Calu3 (cell line): ENCODE results near the gene HYAL3. TPM values are rescaled to one million over a fixed set of nuclear protein-coding genes. Genes with fewer than 3 reads are reported as not detected.
A peak's percentile ranks its signal among the peaks of the same experiment; 100 is the strongest.

ENCODE experiments used
- BruUV-seq: library from RNA; stranded (reverse); fragments of 400-500 nt; replicated peaks from 2 replicates; lab custom pipeline; 2021; lab: Mats Ljungman, UMichigan
- CTCF ChIA-PET: fragments of 300-600 bp; sonication (Branson Sonifier 250); formaldehyde crosslinking; loops from one replicate; lab custom pipeline; 2022; ENCODE audit warnings: antibody characterized with exemption; lab: Charles Lee
- DNase-seq: peaks from one replicate; pipeline ENCODE4 v3.0.0; 2022
- H3K27ac Mint-ChIP-seq: one replicate; pipeline ENCODE4 v1.8.0; 2022; ENCODE audit warnings: mixed read lengths; ENCODE audit not compliant: unreplicated experiment
- H3K27me3 Mint-ChIP-seq: one replicate; pipeline ENCODE4 v1.8.0; 2022; ENCODE audit warnings: mixed read lengths; ENCODE audit not compliant: unreplicated experiment
- H3K36me3 Mint-ChIP-seq: one replicate; pipeline ENCODE4 v1.8.0; 2022; ENCODE audit warnings: mild to moderate bottlenecking, moderate library complexity, mixed read lengths; ENCODE audit not compliant: insufficient read depth, unreplicated experiment
- H3K4me1 Mint-ChIP-seq: one replicate; pipeline ENCODE4 v1.8.0; 2022; ENCODE audit warnings: mild to moderate bottlenecking, low read depth, mixed read lengths; ENCODE audit not compliant: unreplicated experiment
- H3K4me3 Mint-ChIP-seq: one replicate; pipeline ENCODE4 v1.8.0; 2022; ENCODE audit warnings: mild to moderate bottlenecking, low read depth, moderate library complexity, mixed read lengths; ENCODE audit not compliant: unreplicated experiment
- H3K9me3 Mint-ChIP-seq: one replicate; pipeline ENCODE4 v1.8.0; 2022; ENCODE audit warnings: low read depth, mixed read lengths; ENCODE audit not compliant: unreplicated experiment
- intact Hi-C: fragments of 100-400 bp; cut with micrococcal nuclease; formaldehyde crosslinking; loops from one replicate; pipeline ENCODE4 v1.10.0; 2022; ENCODE audit not compliant: unreplicated experiment
- total RNA-seq: library from RNA; stranded (reverse); gene quantifications from 2 replicates; pipeline ENCODE4 v1.2.3, GENCODE V29; 2022
- TF ChIP-seq, protein P1 (sequence below): fragments of 200-600 bp; IDR thresholded peaks from one replicate; pipeline ENCODE4 v1.8.0; 2022; ENCODE audit warnings: antibody characterized with exemption; ENCODE audit not compliant: unreplicated experiment

Gene HYAL3
- total RNA-seq, 1 experiment from 2014 or later, result 5.5 TPM

DNA sequence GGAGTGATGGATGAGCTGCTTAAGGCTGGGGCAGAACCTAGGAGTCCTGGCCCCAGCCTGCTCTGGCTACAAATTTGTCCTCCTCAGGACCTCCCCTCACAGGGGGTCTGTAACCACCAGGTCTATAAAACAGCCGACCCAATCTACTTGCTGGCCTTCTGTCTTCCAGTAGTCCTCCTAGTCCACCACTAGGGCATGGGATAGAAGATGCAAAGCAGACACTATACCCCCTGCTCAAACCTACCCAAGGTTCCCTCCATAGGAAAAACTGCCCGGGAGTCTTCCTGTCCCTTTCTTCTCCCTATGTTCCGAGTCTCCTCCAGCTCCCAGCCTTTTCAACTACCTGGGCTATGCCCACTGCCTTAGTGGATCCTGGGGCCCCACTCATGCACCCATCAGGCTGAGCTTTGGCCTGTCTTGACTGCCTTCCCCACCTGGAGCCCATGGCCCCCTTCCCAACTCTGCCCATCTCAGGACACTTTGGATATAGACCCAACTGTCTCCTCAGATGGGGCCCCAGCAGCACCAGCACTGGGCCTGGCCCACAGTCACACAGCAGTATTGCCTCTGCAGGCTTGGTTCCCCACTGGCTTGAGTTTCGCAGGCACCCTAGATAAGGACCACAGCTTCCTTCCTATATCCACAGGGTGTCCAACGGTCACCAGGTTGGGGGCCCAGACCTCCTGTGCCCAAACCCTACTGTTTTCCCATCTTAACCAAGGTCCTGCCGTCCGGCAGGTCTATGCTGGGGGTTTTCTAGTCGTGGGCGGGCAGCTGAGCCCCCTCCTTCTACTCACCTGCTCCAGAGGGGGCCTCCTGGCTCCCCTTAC lies 1.1 kb downstream of the HYAL3 start:
- intact Hi-C loops, result no loop called here
- no peaks in the 10 kb centered on the region for H3K27me3 Mint-ChIP-seq
- TF ChIP-seq, protein P1, sequence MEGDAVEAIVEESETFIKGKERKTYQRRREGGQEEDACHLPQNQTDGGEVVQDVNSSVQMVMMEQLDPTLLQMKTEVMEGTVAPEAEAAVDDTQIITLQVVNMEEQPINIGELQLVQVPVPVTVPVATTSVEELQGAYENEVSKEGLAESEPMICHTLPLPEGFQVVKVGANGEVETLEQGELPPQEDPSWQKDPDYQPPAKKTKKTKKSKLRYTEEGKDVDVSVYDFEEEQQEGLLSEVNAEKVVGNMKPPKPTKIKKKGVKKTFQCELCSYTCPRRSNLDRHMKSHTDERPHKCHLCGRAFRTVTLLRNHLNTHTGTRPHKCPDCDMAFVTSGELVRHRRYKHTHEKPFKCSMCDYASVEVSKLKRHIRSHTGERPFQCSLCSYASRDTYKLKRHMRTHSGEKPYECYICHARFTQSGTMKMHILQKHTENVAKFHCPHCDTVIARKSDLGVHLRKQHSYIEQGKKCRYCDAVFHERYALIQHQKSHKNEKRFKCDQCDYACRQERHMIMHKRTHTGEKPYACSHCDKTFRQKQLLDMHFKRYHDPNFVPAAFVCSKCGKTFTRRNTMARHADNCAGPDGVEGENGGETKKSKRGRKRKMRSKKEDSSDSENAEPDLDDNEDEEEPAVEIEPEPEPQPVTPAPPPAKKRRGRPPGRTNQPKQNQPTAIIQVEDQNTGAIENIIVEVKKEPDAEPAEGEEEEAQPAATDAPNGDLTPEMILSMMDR, result no peak
- CTCF ChIA-PET, result no interaction called here
- no peak for DNase-seq
- peak overlapping the region; percentile 85 for H3K27ac Mint-ChIP-seq
- no peaks in the 10 kb centered on the region for H3K9me3 Mint-ChIP-seq
- BruUV-seq, result no TSS peak
- peak overlapping the region; percentile 96 for H3K4me3 Mint-ChIP-seq
- H3K36me3 Mint-ChIP-seq, result peaks cover 28% of the 10 kb centered on the region
- H3K4me1 Mint-ChIP-seq, result peaks cover 25% of the 10 kb centered on the region

DNA sequence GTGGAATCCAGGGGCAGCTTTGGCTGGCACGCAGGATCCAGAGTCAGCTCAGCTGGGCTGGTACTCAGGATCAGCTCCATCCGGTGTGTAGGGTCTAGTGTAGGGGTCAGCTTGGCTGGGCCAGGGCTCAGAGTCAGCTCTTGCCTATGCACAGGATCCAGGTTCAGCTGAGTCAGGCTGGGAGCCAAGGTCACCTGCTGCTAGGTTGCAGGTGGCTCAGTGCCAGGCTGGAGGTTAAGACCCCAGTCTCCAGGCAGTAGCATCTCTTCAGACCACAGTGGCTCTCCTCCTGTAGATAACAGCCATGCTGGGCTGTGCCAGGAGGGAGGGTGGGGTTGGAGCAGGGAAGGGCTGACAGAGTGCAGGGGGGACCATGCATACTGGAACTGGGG lies 1.8 kb downstream of the HYAL3 start:
- no TSS peak for BruUV-seq
- intact Hi-C loops, result no loop called here
- no peak for DNase-seq
- no peaks in the 10 kb centered on the region for H3K27me3 Mint-ChIP-seq
- H3K4me1 Mint-ChIP-seq, result peaks cover 25% of the 10 kb centered on the region
- H3K9me3 Mint-ChIP-seq, result no peaks in the 10 kb centered on the region
- peaks cover 33% of the 10 kb centered on the region for H3K36me3 Mint-ChIP-seq
- H3K27ac Mint-ChIP-seq, result no peak overlapping the region
- no peak overlapping the region for H3K4me3 Mint-ChIP-seq
- CTCF ChIA-PET, result no interaction called here
- TF ChIP-seq, protein P1, result no peak

DNA sequence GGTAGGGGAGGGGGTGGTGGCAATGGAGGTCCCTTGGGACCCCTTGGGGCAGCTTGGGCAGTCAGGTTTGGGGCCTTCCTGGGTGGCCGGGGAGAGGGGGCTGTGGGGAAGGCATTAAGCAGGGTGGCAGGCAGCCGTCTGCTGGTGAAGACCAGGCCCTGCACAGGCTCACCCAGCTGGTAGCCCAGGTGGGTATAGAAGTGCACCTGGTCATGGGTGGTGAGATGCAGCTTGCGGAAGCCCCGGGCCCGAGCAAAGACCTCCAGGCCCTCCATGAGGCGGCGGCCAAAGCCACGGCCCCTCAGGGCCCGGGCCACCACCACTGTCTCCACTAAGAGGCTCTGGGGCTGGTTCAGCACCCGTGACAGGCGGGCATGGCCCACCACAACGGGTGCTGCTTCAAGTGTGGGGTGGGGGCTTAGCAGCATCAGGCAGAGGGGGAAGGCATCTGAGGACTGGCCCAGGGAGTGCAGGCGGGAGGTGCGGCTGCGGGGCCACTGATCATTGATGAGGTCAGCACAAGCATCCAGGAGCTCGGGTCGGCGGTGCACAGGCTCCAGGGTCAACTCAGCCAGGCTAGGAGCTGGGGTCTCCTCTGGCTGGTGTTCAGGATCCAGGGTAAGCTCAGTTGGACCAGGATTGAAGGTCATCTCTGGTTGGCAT lies 2.4 kb downstream of the HYAL3 start:
- H3K27me3 Mint-ChIP-seq, result no peaks in the 10 kb centered on the region
- no peak overlapping the region for H3K4me3 Mint-ChIP-seq
- no peak for DNase-seq
- H3K36me3 Mint-ChIP-seq, result peaks cover 38% of the 10 kb centered on the region
- intact Hi-C loops, result no loop called here
- TF ChIP-seq, protein P1, result no peak
- no peak overlapping the region for H3K27ac Mint-ChIP-seq
- H3K4me1 Mint-ChIP-seq, result peaks cover 26% of the 10 kb centered on the region
- no peaks in the 10 kb centered on the region for H3K9me3 Mint-ChIP-seq
- no TSS peak for BruUV-seq
- CTCF ChIA-PET, result no interaction called here

DNA sequence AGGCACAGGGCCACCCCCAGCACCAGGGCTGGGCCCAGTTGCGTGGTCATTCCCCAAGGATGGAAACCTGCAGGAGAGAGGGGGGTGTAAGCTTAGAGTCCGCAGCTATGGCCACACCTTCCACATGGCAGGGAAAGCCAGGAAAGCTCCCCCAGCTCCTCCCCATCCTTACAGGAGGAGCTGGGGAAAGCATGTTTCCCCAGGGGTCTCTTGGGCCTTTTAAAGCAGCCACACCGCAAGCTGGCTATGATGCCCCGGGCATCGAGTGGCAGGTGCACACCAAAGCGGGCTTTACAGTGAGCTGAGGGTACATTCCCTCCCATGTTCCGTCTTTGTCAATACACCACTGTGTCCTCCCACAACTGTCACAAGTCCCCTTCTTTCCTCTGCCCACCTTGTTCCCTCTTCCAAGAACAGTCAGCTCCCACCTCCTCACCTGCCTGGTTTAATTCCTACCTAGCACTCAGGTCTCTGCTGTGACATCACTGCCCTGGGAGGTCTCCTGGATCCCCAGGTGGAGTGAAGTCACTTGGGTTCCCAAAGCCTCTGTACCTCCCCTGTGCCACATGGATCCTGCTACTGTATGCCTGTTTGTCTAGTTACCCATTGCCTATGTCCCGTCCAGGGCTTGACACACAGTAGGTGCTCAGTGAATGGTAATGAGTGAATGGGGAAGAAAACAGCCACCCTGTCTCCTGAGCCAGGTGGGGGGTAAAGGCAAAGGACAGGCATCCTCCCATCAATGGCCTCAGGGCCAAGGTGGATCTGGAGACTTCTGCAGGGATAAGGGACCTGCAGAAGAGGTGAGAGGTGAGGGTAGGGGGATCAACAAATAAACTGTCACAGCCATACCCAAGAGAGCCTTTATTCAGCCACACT lies 3.4 kb downstream of the HYAL3 start:
- DNase-seq, result no peak
- CTCF ChIA-PET, result no interaction called here
- H3K4me3 Mint-ChIP-seq, result no peak overlapping the region
- peaks cover 44% of the 10 kb centered on the region for H3K36me3 Mint-ChIP-seq
- H3K4me1 Mint-ChIP-seq, result peaks cover 35% of the 10 kb centered on the region
- H3K9me3 Mint-ChIP-seq, result no peaks in the 10 kb centered on the region
- TF ChIP-seq, protein P1, result no peak
- no TSS peak for BruUV-seq
- intact Hi-C loops, result no loop called here
- H3K27ac Mint-ChIP-seq, result no peak overlapping the region
- no peaks in the 10 kb centered on the region for H3K27me3 Mint-ChIP-seq
